ENCODE measurements around the gene VOPP1.

Gene VOPP1

DNA sequence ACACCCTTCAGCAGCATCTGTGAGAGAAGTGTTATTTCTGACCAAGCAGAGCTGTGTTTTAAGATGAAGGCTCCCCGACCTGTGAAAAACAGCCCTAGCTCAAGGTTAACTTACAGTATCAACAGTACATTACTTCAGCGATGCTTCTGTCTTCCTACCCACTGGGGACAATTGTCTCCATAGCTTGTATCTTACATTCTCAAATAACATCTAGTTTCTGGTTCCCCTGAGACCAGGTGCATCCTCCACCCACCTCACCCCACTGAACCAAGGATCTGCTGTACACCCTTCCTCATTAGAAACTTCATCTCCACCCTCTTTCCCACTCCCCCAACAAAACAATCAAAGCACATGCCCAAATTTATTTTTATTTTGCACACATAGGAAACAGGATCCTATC lies 102.0 kb downstream of the VOPP1 start:
- DNase-seq, result no peak

DNA sequence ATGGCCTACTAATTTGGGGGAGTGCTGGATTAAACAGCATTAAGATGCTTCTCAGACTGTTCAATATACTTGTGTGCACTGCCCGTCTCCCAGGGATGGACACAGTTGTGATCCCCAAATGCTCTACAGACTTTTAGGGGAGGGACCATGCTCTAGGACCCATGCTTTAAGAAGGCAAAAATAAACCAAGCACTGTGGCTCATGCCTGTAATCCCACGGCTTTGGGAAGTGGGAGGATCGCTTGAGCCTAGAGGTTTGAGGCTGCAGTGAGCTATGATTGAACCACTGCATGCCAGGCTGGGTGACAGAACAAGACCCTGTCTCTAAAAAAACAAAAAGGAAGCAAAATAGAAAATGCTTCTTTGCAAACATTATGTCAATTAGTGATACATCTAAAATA lies 102.6 kb downstream of the VOPP1 start:
- DNase-seq, result no peak

DNA sequence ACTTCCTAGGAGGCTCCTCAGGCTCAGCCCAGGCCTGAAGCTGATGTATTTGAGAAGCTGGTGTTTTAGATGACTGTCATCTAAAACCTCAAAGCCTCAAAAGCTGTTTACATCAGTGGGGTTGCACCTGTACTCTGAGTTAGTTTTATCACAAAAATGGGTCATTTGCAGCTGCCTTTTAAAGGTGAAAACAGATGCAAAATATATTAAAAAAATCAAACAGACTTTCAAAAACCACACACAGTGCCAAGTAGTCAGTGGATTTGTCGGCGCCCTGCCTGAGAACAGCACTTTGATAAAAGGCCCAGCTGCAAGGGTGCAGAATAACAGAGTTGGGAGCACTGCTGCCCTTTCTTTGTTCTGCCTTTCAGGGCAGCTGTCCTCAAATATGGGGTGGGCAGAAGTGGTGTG lies 103.0 kb downstream of the VOPP1 start:
- DNase-seq, result peak in 12 of 51 donors; percentile 12 to 38 (median 26)

DNA sequence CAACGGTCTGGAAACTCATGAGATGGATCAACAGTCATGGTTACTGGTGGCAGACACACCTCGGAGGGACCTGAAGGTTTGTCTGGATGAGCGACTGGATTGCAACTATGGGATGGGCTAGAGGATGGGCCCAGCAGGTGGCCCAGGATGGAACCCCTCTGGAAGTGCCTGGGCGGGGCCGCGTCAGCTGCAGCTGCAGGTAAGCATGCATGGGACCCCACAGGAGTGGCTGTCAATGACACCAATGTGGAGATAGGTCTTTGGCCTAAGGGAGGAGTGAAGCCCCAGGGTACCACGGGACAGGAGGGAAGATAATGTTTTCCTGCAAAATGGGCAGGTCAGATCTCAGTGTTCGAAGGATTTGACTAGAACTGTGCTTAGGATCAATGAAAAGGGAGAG lies 103.8 kb downstream of the VOPP1 start:
- DNase-seq, result no peak

DNA sequence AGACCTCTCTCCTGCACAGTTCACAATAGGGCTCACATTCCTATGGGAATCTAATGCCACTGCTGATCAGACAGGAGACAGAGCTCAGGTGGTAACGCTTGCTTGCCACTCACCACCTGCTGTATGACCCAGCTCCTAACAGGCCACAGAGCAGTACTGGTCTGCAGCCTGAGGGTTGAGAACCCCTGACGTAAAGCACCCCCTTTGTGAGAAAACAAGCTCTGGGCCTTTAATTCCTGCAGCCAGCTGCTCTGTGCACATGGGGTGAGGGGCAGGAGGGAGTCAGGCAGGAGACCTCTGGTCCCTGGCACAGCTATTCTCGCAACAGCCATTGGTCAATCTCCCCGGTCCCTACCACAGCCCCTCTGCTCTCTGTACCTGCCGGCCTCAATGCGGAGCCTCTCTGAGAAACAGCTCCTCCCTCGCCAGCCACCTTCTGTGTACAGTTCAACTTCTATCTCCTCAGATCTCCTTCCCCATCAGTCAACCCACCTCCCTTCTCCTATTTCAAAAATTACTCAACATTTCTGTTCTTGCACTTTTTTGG lies 105.2 kb downstream of the VOPP1 start:
- no peak for DNase-seq

DNA sequence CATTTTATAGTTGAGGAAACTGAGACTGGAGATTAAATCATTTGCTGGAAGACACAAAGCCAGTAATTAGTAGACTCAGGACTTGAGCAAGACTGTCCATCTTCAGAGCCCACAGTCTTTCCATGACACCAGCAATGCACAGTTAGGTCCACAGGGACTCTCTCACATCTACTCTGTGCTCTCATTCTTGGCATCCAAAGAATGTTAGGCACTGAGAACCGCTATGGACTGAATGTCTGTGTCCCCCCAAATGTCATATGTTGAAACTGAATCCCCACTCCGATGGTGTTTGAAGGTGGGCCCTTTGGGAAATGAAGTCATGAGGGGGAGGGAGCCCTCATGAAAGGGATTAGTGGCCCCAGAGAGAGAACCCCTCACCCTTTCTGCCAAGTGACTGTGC lies 106.6 kb downstream of the VOPP1 start:
- DNase-seq, result no peak

DNA sequence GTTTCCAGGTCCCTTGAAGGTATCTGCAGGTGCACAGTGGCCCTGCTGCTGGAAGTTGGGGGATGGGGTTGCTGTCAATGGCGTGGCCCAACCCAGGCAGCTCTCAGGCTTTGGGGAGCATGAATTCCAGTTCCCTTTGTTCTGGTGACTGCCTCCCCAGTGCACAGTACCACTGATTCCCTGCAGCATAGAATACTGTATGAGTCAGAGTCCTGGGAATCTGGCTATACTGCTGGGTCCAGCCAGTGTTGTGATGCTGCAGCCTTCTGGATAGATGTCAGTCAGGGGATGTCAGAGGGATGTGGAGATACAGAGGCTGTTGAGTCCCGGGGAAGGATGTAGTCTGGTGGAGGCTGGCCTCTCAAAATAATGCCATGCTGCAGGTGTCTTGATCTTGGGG lies 107.9 kb downstream of the VOPP1 start:
- no peak for DNase-seq

DNA sequence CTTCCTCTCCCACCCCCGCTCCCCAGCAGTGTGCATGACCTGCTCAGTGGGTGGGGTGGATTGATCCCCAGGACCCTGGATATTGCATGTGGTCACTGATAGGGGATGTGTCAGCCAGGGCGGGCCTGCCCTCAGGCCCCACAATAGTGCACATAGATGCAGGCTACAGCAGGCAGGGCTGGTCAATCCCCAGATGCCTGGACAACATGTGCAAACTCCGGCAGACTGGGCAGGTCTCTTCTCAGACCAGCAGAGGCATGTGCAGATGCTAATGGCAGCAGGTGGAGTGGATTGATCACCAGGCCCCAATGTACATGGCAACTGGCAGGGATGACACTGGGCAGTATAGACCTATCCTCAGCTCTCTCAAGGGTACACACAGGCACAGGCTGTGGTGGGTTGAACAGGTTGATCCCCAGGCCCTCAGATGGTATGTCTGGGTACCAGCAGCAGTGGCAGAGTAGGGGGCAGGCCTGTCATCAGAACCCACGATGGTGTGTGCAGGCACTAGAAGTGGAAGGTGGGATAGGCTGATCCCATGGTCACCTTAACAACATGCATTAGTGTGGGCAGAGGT lies 108.5 kb downstream of the VOPP1 start:
- DNase-seq, result no peak

DNA sequence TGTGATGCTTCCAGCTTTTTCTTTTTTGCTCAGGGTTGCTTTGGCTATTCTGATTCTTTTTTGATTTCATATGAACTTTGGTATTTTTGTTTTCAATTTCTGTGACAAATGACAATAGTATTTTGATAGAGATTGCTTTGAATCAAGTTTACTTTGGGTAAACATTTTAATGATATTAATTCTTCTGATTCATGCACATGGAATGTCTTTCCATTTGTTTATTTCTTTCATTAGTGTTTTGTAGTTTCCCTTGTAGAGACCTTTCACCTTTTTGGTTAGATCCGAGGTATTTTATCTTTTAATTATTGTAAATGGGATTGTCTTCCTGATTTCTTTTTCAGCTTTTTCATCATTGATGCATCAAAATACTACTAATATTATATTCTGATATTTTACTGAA lies 114.0 kb downstream of the VOPP1 start:
- no peak for DNase-seq

DNA sequence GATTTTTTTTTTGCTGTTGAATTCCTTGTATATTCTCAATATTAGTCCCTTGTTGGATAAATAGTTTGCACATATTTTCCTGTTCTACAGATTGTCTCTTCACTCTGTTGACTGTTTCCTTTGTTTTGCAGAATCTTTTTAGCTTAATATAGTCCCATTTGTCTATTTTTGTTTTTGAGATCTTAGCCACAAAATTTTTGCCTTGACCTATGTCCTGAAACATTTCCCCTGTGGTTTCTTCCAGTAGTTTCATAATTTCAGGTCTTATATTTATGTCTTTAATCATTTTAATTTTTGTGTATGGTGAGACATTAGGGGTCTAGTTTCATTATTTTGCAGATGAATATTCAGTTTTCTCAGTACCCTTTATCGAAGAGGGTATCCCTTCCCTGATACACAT lies 114.5 kb downstream of the VOPP1 start:
- DNase-seq, result no peak

DNA sequence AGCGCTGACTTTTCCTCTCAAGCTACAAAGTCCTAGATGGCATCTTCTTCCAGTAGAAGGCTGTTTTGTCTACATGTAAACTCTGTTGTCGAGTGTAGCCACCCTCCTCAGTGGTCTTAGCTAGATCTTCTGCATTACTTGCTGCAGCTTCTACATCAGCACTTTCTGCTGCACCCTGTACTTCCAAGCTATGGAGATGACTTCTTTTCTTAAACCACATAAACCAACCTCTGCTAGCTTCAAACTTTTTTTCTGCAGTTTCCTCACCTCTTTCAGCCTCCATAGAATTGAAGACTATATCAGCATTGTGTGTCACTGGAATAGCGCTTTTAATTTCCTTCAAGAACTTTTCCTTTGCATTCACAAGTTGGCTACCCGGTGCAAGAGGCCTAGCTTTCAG lies 119.3 kb downstream of the VOPP1 start:
- no peak for DNase-seq

DNA sequence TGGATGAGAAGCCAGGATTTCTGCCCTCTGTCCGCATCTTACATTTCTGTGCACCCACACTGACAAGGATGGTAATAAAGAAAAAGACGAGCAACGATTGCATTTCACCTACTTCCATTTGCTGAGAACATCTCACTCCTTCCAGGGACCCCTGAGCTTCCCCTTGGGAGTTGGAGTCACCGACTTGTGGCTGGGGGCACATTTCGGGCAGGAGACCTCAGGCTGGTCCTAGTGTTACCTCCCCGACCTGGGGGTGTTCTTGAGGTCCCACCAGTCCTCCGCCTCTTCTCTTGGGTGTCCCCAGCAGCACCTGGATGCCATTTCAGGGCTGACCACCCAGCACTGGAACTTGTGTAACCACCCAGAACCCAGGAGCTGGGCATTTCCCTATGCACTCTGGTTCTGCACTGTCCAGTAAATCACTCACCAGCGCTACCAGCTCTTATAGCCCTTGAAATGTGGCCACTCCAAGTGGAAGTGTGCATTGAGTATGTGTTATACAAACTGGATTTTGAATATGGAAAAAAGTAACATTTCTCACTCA lies 122.2 kb downstream of the VOPP1 start:
- no peak for DNase-seq

DNA sequence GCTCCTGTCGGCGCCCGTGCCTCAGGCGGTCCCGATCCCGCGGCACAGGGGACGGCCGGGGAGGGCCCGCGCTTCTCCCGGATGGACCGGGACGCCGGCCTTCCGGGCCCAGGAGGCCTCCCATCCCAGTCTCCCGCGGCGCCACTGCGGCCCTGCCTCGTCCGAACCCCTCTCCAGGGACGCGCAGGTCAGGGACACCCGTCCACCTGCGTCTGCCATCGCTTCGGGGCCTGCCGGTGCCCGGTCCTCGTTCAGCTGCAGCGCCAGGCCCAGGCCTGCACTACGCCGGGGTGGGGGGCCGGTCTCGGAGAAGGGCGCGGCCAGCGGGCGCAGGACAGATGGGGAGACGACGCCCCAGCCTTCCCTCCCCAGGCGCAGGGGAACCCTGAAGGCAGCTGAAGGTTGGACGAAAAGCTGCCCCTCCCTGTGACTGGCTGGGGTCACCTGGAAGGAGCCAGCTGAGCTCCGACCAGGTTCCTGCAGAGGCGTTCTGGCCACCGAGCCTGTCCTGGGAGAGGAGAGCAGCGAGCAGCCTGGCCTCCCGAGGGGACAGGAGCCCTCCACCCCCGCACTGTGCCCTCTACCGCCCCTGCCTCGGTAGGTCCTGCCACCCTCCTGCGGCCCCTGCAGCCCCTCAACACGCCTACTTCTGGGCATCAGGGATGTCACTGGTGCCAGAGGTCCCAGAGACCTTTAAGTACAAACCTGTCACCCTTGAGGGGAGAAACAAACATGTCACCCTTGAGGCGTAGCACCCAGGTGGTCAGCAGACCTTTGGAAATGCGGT lies 122.9 kb downstream of the VOPP1 start:
- DNase-seq, result no peak

DNA sequence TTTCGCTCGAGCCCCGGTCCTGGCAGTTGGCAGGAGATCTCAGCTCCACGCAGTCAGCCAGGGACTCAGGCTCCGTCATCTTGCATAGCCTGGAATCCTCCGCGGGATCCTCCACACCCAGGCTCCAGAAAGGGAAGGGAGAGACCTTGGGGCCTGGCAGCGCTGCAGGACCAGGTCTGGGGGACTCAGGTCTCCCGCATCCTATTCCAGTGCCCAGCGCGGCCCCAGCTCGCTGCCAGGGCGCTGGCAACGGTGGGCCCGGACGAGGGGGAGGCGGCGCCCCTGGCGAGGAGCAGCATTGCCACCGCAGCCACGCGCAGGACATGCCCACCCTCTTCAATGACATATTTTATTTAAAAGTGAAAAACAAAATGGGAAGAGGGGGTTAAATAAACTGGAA lies 123.8 kb downstream of the VOPP1 start:
- no peak for DNase-seq

DNA sequence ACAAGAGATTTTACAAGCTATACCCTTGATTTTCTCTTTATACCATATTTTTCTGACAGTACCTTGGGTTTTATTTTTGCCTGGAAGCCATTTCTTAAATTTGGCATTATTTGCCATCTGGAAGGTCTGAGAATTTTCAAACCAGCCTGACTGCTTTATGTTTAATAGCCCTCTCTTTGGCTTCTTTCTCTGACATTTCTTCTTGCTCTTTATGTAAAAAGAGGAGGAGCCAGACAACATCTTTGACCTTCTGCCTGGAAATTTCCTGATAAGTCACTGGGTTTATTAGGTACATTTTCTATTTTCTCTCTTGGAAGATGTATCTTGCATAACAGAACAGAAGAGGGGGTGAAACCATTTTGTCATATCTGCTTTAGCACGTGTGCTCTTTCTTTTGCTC lies 127.5 kb downstream of the VOPP1 start:
- DNase-seq, result no peak

DNA sequence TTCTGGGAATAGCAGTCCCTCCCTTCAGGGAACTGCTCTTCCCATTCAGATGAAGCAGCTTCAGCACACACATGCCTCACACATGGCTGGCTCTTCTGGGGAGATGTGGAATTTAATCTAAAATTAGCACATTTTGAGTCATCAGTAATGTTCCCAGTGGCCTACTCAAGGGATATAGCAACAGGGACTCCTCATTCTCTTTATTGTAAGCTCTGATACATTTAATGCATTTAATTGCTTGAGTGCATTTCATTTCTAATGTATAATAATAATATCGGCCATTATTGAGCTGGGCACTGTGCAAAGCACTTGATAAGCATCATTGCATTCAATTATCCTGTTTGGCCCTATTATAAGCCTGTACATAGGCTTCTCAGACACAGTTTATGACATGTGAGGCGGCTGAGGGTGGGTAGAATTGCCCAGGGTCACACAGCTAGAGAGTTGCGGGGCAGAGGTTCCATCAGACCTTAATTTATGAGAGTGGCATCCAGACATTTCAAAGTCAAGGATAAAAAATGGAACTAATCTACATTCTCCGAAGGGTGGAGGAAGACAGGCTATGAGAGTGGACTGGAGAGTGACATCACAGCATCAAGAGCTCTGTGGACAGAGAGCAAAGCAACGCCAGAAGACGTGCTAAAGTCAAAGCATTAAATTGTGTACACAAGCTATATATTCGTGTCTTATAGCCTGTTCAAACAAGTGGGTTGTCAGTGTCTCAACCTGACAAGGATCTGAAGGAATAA lies 130.4 kb downstream of the VOPP1 start:
- peak in 1 of 51 donors; percentile 19 for DNase-seq

DNA sequence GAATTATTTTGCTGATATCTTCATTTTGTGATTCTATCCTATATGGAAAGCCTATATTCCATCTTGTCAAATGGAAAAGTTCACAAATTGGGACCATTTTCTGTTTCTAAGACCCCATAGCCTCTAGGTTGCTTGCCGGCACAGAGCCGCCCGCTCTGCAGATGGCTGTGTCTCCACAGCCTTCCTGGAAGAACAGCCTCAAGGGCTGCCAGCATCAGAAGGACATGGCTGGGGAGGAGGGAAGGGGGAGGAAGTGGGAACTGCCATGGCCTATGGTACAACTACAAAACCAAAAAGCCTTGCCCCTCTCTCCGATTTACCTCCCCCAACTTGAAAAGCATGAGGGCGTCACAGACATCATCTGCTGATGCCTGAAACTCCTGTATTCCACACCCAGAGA lies 131.3 kb downstream of the VOPP1 start:
- DNase-seq, result no peak

DNA sequence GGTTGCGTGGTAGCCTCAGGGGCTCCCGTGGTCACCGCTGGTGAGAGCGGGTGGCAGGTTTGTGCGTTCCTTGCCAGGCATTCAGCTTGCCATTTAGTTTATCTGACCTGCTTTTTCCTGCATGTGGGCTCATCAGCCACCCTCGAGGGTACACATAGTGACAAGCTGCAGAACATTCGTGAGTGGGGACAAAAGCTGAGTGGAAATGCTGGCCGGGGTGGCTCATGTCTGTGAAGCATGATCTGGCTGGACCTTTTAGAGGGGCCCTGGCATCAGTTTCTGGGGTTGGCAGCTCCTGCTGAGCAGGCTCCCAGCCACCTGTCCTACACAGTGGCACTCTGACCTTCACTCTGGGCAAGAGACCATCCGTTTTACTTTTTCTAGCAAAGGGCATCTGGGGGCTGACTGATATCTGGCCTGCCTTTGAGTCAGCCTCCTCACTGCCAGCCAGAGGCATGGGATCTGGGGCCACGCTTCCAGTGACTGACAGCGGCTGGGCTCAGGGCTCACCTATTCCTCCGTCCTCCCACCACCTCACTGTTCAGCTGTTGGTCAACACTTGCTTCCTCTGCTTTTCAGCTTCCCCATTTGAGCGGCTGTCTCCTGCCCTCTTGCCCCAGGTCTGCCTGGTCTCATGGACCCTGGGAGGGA lies 132.1 kb downstream of the VOPP1 start:
- no peak for DNase-seq

DNA sequence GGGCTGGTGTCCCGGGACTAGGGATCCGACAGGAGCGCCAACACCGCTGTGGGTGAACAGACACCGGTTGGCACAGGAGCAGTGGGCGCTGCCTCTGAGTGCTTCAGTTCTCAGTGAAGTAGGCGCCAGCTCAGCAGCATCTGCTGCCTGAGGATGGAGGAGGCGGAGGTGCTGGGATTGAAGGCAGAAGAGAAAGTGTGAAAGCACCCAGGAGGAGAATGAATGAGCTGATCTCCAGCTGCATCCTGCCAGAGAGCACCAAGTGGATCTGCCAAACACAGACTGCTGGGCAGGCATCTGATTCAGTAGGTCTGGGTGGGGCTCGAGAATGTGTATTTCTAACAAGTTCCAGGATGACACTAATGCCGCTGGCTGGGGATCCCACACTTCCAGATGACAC lies 132.7 kb downstream of the VOPP1 start:
- peak in 6 of 51 donors; percentile 15 to 90 (median 43) for DNase-seq

DNA sequence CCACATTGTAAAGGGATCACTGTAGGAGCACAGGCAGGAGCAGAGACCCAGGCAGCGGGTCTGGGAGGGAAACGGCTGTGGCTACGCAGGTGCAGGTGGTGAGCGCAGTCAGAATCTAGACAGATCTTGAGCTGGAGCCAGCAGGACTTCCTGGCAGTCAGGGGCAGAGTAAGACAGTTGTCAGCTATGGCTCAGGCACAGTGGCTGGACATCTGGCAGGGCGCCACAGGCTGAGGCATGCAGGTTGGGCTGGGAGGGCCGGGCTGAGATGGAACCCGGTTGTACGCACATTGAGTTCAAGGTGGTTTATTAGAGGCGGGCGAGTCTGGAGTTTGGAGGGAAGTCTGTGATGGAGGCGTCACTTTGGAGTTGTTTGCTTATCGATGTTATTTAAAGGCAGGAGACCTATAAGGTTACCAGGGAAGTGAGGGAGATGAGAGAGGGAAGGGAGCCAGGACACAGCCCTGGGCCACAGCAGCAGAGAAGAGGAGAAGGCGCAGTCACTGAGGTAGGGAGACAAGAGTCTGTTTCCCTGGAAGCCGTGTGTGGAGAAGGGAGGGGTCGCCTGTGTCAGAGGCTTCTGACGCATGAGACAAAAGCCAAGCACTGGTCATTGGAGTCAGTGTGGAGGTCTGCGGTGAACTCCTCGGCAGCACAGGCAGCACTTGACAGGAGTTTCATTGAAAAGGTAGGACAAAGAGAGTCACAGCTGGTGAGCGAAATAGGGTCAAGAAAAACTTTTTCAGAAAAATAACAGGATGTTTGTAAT lies 133.4 kb downstream of the VOPP1 start:
- no peak for DNase-seq

Data from hypothalamus (tissue), 51 donors.